Mesendoderm (in vitro differentiated cells): ENCODE measurements around the gene GPR158.
"Not testable (repeated sequence)": the region's sequence is repeated elsewhere in the genome, so short reads cannot be mapped to it uniquely, and the experiment has no call there.

Experiments used
- DNase-seq: peaks from one replicate; pipeline ENCODE4 v3.0.0; 2013
- H2AK5ac ChIP-seq: 2 replicates; pipeline ENCODE4 v1.6.1; 2013; ENCODE audit warnings: low read length, inconsistent platforms
- H2BK120ac ChIP-seq: 2 replicates; pipeline ENCODE4 v1.6.1; 2013; ENCODE audit warnings: low read depth, mild to moderate bottlenecking, low read length, moderate library complexity, mixed read lengths
- H2BK15ac ChIP-seq: replicated peaks from 2 replicates; pipeline ENCODE4 v1.6.1; 2013; ENCODE audit warnings: low read depth, mild to moderate bottlenecking, moderate library complexity
- H2BK5ac ChIP-seq: 2 replicates; pipeline ENCODE4 v1.6.1; 2013; ENCODE audit warnings: low read length, inconsistent platforms
- H3K18ac ChIP-seq: 2 replicates; pipeline ENCODE4 v1.6.1; 2013; ENCODE audit warnings: mild to moderate bottlenecking, low read length, mixed read lengths
- H3K23ac ChIP-seq: one replicate; pipeline ENCODE4 v1.6.1; 2013; ENCODE audit warnings: low read length
- H3K27ac ChIP-seq: 2 replicates; pipeline ENCODE4 v1.5.1; 2013; ENCODE audit warnings: low read depth, mild to moderate bottlenecking, inconsistent platforms, low read length, moderate library complexity
- H3K27me3 ChIP-seq: 2 replicates; pipeline ENCODE4 v1.6.1; 2013; ENCODE audit warnings: low read length, control low read depth, mild to moderate bottlenecking, inconsistent platforms; ENCODE audit not compliant: insufficient read depth, poor library complexity
- H3K36me3 ChIP-seq: 2 replicates; pipeline ENCODE4 v1.6.1; 2013; ENCODE audit warnings: low read length, inconsistent platforms; ENCODE audit not compliant: control insufficient read depth, insufficient read depth
- H3K4ac ChIP-seq: one replicate; pipeline ENCODE4 v1.6.1; 2013; ENCODE audit warnings: low read depth, mild to moderate bottlenecking, low read length, moderate library complexity
- H3K4me1 ChIP-seq: 2 replicates; pipeline ENCODE4 v1.6.1; 2013; ENCODE audit warnings: low read depth, low read length, inconsistent platforms; ENCODE audit not compliant: control insufficient read depth
- H3K4me2 ChIP-seq: 2 replicates; pipeline ENCODE4 v1.6.1; 2013; ENCODE audit warnings: low read length
- H3K4me3 ChIP-seq: 2 replicates; pipeline ENCODE4 v1.5.1; 2013; ENCODE audit warnings: mild to moderate bottlenecking, low read length
- H3K56ac ChIP-seq: one replicate; pipeline ENCODE4 v1.6.1; 2013; ENCODE audit warnings: low read length
- H3K79me1 ChIP-seq: 2 replicates; pipeline ENCODE4 v1.6.1; 2013; ENCODE audit warnings: low read length, inconsistent platforms
- H3K79me2 ChIP-seq: 2 replicates; pipeline ENCODE4 v1.6.1; 2013; ENCODE audit warnings: mild to moderate bottlenecking, low read length; ENCODE audit not compliant: control insufficient read depth, insufficient read depth
- H3K9ac ChIP-seq: 2 replicates; pipeline ENCODE4 v1.6.1; 2013; ENCODE audit warnings: low read length, inconsistent platforms
- H4K5ac ChIP-seq: one replicate; pipeline ENCODE4 v1.6.1; 2013; ENCODE audit warnings: low read length
- H4K8ac ChIP-seq: one replicate; pipeline ENCODE4 v1.6.1; 2013; ENCODE audit warnings: low read depth, mild to moderate bottlenecking, control low read depth, low read length, moderate library complexity
- WGBS: extraction: QIAGEN DNeasy Blood & Tissue Kit; methylation state at CpG from one replicate; pipeline ENCODE4 v1.1.7; 2013; ENCODE audit warnings: low lambda C conversion rate, missing lambda C conversion rate; ENCODE audit not compliant: insufficient coverage; ENCODE audit errors: extremely low coverage; 5-methylcytosine and 5-hydroxymethylcytosine counted together

The GPR158 gene

GRCh38 chr10:25382029-25382810 is 207.4 kb downstream of the GPR158 start:
- Histone ChIP-seq H3K4me3 (no peak overlapping the region), H3K27ac (no peak overlapping the region), H3K4me1 (peaks cover 2% of the 10 kb centered on the region), H2BK120ac (no peak overlapping the region), H3K56ac (no peak overlapping the region), H2BK5ac (peak overlapping the region; percentile 16), H3K79me1 (no peaks in the 10 kb centered on the region), H3K4me2 (no peak overlapping the region), H4K5ac (no peak overlapping the region), H3K79me2 (no peaks in the 10 kb centered on the region), H3K4ac (no peak overlapping the region), H4K8ac (no peak overlapping the region), H3K9ac (no peak overlapping the region), H3K18ac (no peak overlapping the region), H2AK5ac (no peak overlapping the region), H3K23ac (no peak overlapping the region), H2BK15ac (no peak overlapping the region), H3K36me3 (no peaks in the 10 kb centered on the region), H3K27me3 (no peaks in the 10 kb centered on the region)
- no CpG with 5 or more reads among the region's 7 CpGs for WGBS
- peak; percentile 27 for DNase-seq

GRCh38 chr10:25382901-25383300 is 208.1 kb downstream of the GPR158 start:
- H3K18ac ChIP-seq, H3K36me3 ChIP-seq, H3K79me2 ChIP-seq, H2BK120ac ChIP-seq, H3K4me3 ChIP-seq, H2BK15ac ChIP-seq, H3K56ac ChIP-seq, H3K79me1 ChIP-seq, H3K27ac ChIP-seq, H4K8ac ChIP-seq, H3K4me1 ChIP-seq, DNase-seq, H3K23ac ChIP-seq, H3K9ac ChIP-seq, H3K27me3 ChIP-seq, H3K4ac ChIP-seq, H2BK5ac ChIP-seq, H2AK5ac ChIP-seq, H3K4me2 ChIP-seq, H4K5ac ChIP-seq: not testable (repeated sequence)
- no CpG with 5 or more reads among the region's 8 CpGs for WGBS

- no peak overlapping the region for H2BK120ac ChIP-seq
- H4K5ac ChIP-seq: no peak overlapping the region
These were observed 208.9 kb downstream of the GPR158 start for GRCh38 chr10:25383686-25384085.

GRCh38 chr10:25384618-25385017 is 209.8 kb downstream of the GPR158 start:
- no peak overlapping the region for H3K56ac ChIP-seq
- no peak overlapping the region for H3K4me2 ChIP-seq
- H3K4ac ChIP-seq: no peak overlapping the region
- H4K8ac ChIP-seq: no peak overlapping the region
- H3K4me1 ChIP-seq: peaks cover 2% of the 10 kb centered on the region
- H3K18ac ChIP-seq: no peak overlapping the region
- no peak overlapping the region for H2AK5ac ChIP-seq
- H3K23ac ChIP-seq: no peak overlapping the region
- H2BK15ac ChIP-seq: no peak overlapping the region
- H3K36me3 ChIP-seq: no peaks in the 10 kb centered on the region
- no peak overlapping the region for H2BK120ac ChIP-seq
- no peaks in the 10 kb centered on the region for H3K79me2 ChIP-seq
- no peak overlapping the region for H3K27ac ChIP-seq
- no peaks in the 10 kb centered on the region for H3K79me1 ChIP-seq
- no peaks in the 10 kb centered on the region for H3K27me3 ChIP-seq
- H3K9ac ChIP-seq: no peak overlapping the region
- no peak overlapping the region for H4K5ac ChIP-seq
- no peak overlapping the region for H2BK5ac ChIP-seq
- no CpG with 5 or more reads among the region's 3 CpGs for WGBS
- DNase-seq: no peak
- H3K4me3 ChIP-seq: no peak overlapping the region

More at GRCh38 chr10:25383686-25384085, 208.9 kb downstream of the GPR158 start:
- no peak overlapping the region for H3K18ac ChIP-seq
- H3K27ac ChIP-seq: no peak overlapping the region
- H2AK5ac ChIP-seq: no peak overlapping the region
- H3K56ac ChIP-seq: no peak overlapping the region
- no peaks in the 10 kb centered on the region for H3K79me1 ChIP-seq
- no peak overlapping the region for H2BK5ac ChIP-seq
- H3K4me3 ChIP-seq: no peak overlapping the region
- no peak overlapping the region for H3K4ac ChIP-seq
- no peaks in the 10 kb centered on the region for H3K79me2 ChIP-seq
- H3K9ac ChIP-seq: no peak overlapping the region
- no peak overlapping the region for H4K8ac ChIP-seq
- no peaks in the 10 kb centered on the region for H3K27me3 ChIP-seq
- no peak overlapping the region for H3K4me2 ChIP-seq
- no peaks in the 10 kb centered on the region for H3K36me3 ChIP-seq
- H3K23ac ChIP-seq: no peak overlapping the region
- peak; percentile 0 for DNase-seq
- H3K4me1 ChIP-seq: peaks cover 2% of the 10 kb centered on the region
- H2BK15ac ChIP-seq: no peak overlapping the region

- Histone ChIP-seq H4K8ac (no peak overlapping the region), H3K4me1 (no peaks in the 10 kb centered on the region), H3K18ac (no peak overlapping the region), H3K56ac (no peak overlapping the region), H3K36me3 (no peaks in the 10 kb centered on the region), H2BK120ac (no peak overlapping the region), H3K23ac (no peak overlapping the region), H3K4me3 (no peak overlapping the region), H3K79me2 (no peaks in the 10 kb centered on the region), H2BK5ac (no peak overlapping the region), H3K79me1 (no peaks in the 10 kb centered on the region), H3K9ac (no peak overlapping the region), H2AK5ac (no peak overlapping the region), H3K27ac (no peak overlapping the region), H3K4me2 (no peak overlapping the region), H3K4ac (no peak overlapping the region), H2BK15ac (no peak overlapping the region), H4K5ac (no peak overlapping the region), H3K27me3 (no peaks in the 10 kb centered on the region)
- no CpG with 5 or more reads among the region's 7 CpGs for WGBS
- DNase-seq: no peak
These were observed 213.5 kb downstream of the GPR158 start for GRCh38 chr10:25388188-25388861.

GRCh38 chr10:25388862-25389206 is 214.0 kb downstream of the GPR158 start:
- Histone ChIP-seq H3K27me3 (no peaks in the 10 kb centered on the region), H2BK5ac (no peak overlapping the region), H3K4me2 (no peak overlapping the region), H3K27ac (no peak overlapping the region), H3K4me3 (no peak overlapping the region), H3K36me3 (no peaks in the 10 kb centered on the region), H3K4me1 (no peaks in the 10 kb centered on the region), H3K79me1 (no peaks in the 10 kb centered on the region), H3K56ac (no peak overlapping the region), H3K23ac (no peak overlapping the region), H2BK15ac (no peak overlapping the region), H3K9ac (no peak overlapping the region), H3K18ac (no peak overlapping the region), H2BK120ac (no peak overlapping the region), H2AK5ac (no peak overlapping the region), H3K4ac (no peak overlapping the region), H4K8ac (no peak overlapping the region), H4K5ac (no peak overlapping the region), H3K79me2 (no peaks in the 10 kb centered on the region)
- no peak for DNase-seq
